Neural progenitor cell (in vitro differentiated cells): Measurements from ENCODE around the gene SASH3. TPM values are rescaled to one million over a fixed set of nuclear protein-coding genes. Genes with fewer than 3 reads are reported as not detected.
A peak's percentile ranks its signal among the peaks of the same experiment; 100 is the strongest.

Experiments used
- DNase-seq: peaks from one replicate; pipeline ENCODE4 v3.0.0-alpha.2; 2016; ENCODE audit warnings: low spot score
- H2AFZ ChIP-seq: fragments of 200-600 bp; sonication (generic); replicated peaks from 2 replicates; pipeline ENCODE4 v1.6.1; 2016; ENCODE audit warnings: antibody characterized with exemption
- H3F3A ChIP-seq: fragments of 200-600 bp; sonication (generic); 2 replicates; pipeline ENCODE4 v1.6.1; 2016; ENCODE audit warnings: antibody characterized with exemption, low read depth
- H3K27ac ChIP-seq: fragments of 200-600 bp; sonication (generic); 2 replicates; pipeline ENCODE4 v1.5.1; 2016; ENCODE audit warnings: mild to moderate bottlenecking
- H3K27me3 ChIP-seq: fragments of 200-600 bp; sonication (generic); 2 replicates; pipeline ENCODE4 v1.6.1; 2016; ENCODE audit warnings: mild to moderate bottlenecking, moderate library complexity
- H3K36me3 ChIP-seq: fragments of 200-600 bp; sonication (generic); 2 replicates; pipeline ENCODE4 v1.5.1; 2016
- H3K4me1 ChIP-seq: fragments of 200-600 bp; sonication (generic); 2 replicates; pipeline ENCODE4 v1.6.1; 2016; ENCODE audit warnings: mixed run types
- H3K4me2 ChIP-seq: fragments of 200-600 bp; sonication (generic); 2 replicates; pipeline ENCODE4 v1.6.1; 2016
- H3K4me3 ChIP-seq: fragments of 200-600 bp; sonication (generic); 2 replicates; pipeline ENCODE4 v1.5.1; 2016
- H3K79me2 ChIP-seq: fragments of 200-600 bp; sonication (generic); 2 replicates; pipeline ENCODE4 v1.6.1; 2016; ENCODE audit warnings: low read depth
- H3K9ac ChIP-seq: fragments of 200-600 bp; sonication (generic); 2 replicates; pipeline ENCODE4 v1.6.1; 2016
- H3K9me3 ChIP-seq: fragments of 200-600 bp; sonication (generic); 2 replicates; pipeline ENCODE4 v1.5.1; 2016; ENCODE audit warnings: low read depth
- H4K20me1 ChIP-seq: fragments of 200-600 bp; sonication (generic); 2 replicates; pipeline ENCODE4 v1.6.1; 2016; ENCODE audit warnings: low read depth
- H3K27ac Mint-ChIP-seq: 3 replicates; pipeline ENCODE4 v1.8.0; 2021; ENCODE audit warnings: mixed read lengths
- H3K27me3 Mint-ChIP-seq: 2 replicates; pipeline ENCODE4 v1.8.0; 2022; ENCODE audit warnings: low read depth, mild to moderate bottlenecking, inconsistent platforms, moderate library complexity, mixed read lengths; ENCODE audit not compliant: insufficient read depth
- H3K36me3 Mint-ChIP-seq: 3 replicates; pipeline ENCODE4 v1.8.0; 2021; ENCODE audit warnings: mixed read lengths
- H3K4me1 Mint-ChIP-seq: 3 replicates; pipeline ENCODE4 v1.8.0; 2021; ENCODE audit warnings: mixed read lengths
- H3K4me3 Mint-ChIP-seq: 3 replicates; pipeline ENCODE4 v1.8.0; 2021; ENCODE audit warnings: mild to moderate bottlenecking, moderate library complexity, mixed read lengths
- H3K9me3 Mint-ChIP-seq: 3 replicates; pipeline ENCODE4 v1.8.0; 2020; ENCODE audit warnings: mixed read lengths
- EZH2 ChIP-seq: fragments of 200-600 bp; sonication (generic); IDR thresholded peaks from 2 replicates; pipeline ENCODE4 v1.6.1; 2017; ENCODE audit warnings: antibody characterized with exemption, mild to moderate bottlenecking, moderate library complexity
- EZH2phosphoT487 ChIP-seq: fragments of 200-600 bp; sonication (generic); IDR thresholded peaks from 2 replicates; pipeline ENCODE4 v1.6.1; 2017; ENCODE audit warnings: antibody characterized with exemption
- total RNA-seq: library from RNA; depleted of rRNA; stranded (reverse); fragments of >200 nt; gene quantifications from 2 replicates; pipeline ENCODE4 v1.2.3, GENCODE V29; 2015; ENCODE audit warnings: low replicate concordance
- TF ChIP-seq, protein P1 (sequence below): fragments of 200-600 bp; sonication (generic); IDR thresholded peaks from 2 replicates; pipeline ENCODE4 v1.5.1; 2017; ENCODE audit warnings: antibody characterized with exemption, mild to moderate bottlenecking

The SASH3 gene
- total RNA-seq, 1 donor from 2014 or later, result not detected

DNA sequence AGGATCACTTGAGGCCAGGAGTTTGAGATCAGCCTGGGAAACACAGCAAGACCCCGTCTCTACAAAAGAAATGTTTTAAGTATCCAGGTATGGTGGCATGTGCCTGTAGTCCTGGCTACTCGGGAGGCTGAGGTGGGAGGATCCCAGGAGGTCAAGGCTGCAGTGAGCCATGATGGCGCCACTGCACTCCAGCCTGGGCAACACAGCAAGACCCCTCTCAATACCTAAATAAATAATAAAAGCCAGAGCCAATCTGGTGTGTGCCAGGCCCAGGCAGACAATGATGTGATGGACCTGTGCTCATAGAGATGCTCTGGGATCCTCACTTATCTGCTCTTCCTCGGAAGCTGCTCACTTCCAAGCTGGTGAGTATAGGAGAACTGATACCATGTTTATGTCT is 18.2 kb upstream of the SASH3 start:
- H3K79me2 ChIP-seq, result no peaks in the 10 kb centered on the region
- H3K4me3 Mint-ChIP-seq, result no peak overlapping the region
- no peak for TF ChIP-seq EZH2
- no peak for TF ChIP-seq EZH2phosphoT487
- TF ChIP-seq, protein P1, sequence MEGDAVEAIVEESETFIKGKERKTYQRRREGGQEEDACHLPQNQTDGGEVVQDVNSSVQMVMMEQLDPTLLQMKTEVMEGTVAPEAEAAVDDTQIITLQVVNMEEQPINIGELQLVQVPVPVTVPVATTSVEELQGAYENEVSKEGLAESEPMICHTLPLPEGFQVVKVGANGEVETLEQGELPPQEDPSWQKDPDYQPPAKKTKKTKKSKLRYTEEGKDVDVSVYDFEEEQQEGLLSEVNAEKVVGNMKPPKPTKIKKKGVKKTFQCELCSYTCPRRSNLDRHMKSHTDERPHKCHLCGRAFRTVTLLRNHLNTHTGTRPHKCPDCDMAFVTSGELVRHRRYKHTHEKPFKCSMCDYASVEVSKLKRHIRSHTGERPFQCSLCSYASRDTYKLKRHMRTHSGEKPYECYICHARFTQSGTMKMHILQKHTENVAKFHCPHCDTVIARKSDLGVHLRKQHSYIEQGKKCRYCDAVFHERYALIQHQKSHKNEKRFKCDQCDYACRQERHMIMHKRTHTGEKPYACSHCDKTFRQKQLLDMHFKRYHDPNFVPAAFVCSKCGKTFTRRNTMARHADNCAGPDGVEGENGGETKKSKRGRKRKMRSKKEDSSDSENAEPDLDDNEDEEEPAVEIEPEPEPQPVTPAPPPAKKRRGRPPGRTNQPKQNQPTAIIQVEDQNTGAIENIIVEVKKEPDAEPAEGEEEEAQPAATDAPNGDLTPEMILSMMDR, result no peak
- H3K9me3 ChIP-seq, result no peaks in the 10 kb centered on the region
- peaks cover 1% of the 10 kb centered on the region for H3K9me3 Mint-ChIP-seq
- no peak overlapping the region for H3K27ac Mint-ChIP-seq
- no peak overlapping the region for H3K27ac ChIP-seq
- H3K36me3 ChIP-seq, result no peaks in the 10 kb centered on the region
- peaks cover 13% of the 10 kb centered on the region for H3K4me1 Mint-ChIP-seq
- no peak overlapping the region for H3K4me2 ChIP-seq
- peaks cover 5% of the 10 kb centered on the region for H3K27me3 Mint-ChIP-seq
- H4K20me1 ChIP-seq, result no peaks in the 10 kb centered on the region
- no peak overlapping the region for H3K4me3 ChIP-seq
- no peaks in the 10 kb centered on the region for H3K27me3 ChIP-seq
- H3K36me3 Mint-ChIP-seq, result no peaks in the 10 kb centered on the region
- no peaks in the 10 kb centered on the region for H3F3A ChIP-seq
- no peak for DNase-seq
- no peak overlapping the region for H2AFZ ChIP-seq
- H3K9ac ChIP-seq, result no peak overlapping the region
- no peaks in the 10 kb centered on the region for H3K4me1 ChIP-seq

- H3K36me3 ChIP-seq, result no peaks in the 10 kb centered on the region
- Mint-ChIP-seq H3K9me3 (peaks cover 2% of the 10 kb centered on the region), H3K4me3 (no peak overlapping the region), H3K27me3 (peaks cover 5% of the 10 kb centered on the region), H3K4me1 (peaks cover 13% of the 10 kb centered on the region), H3K36me3 (no peaks in the 10 kb centered on the region), H3K27ac (no peak overlapping the region)
- no peaks in the 10 kb centered on the region for H3K79me2 ChIP-seq
- H3K4me3 ChIP-seq, result no peak overlapping the region
- DNase-seq, result no peak
- no peaks in the 10 kb centered on the region for H3K9me3 ChIP-seq
- no peak overlapping the region for H3K9ac ChIP-seq
- H3K27me3 ChIP-seq, result no peaks in the 10 kb centered on the region
- no peaks in the 10 kb centered on the region for H3F3A ChIP-seq
- H3K4me1 ChIP-seq, result no peaks in the 10 kb centered on the region
- no peak overlapping the region for H2AFZ ChIP-seq
- no peak overlapping the region for H3K4me2 ChIP-seq
- no peaks in the 10 kb centered on the region for H4K20me1 ChIP-seq
- TF ChIP-seq EZH2, result no peak
- TF ChIP-seq EZH2phosphoT487, result no peak
- TF ChIP-seq, protein P1, result no peak
- H3K27ac ChIP-seq, result no peak overlapping the region
These were observed 17.3 kb upstream of the SASH3 start for GRCh38 chrX:129762448-129762847.

GRCh38 chrX:129763666-129764065 is 16.1 kb upstream of the SASH3 start:
- Mint-ChIP-seq H3K4me3 (no peak overlapping the region), H3K36me3 (no peaks in the 10 kb centered on the region), H3K27ac (no peak overlapping the region), H3K27me3 (peaks cover 4% of the 10 kb centered on the region), H3K9me3 (peaks cover 2% of the 10 kb centered on the region), H3K4me1 (peaks cover 13% of the 10 kb centered on the region)
- H2AFZ ChIP-seq, result no peak overlapping the region
- H3K36me3 ChIP-seq, result no peaks in the 10 kb centered on the region
- DNase-seq, result no peak
- H3K79me2 ChIP-seq, result no peaks in the 10 kb centered on the region
- no peaks in the 10 kb centered on the region for H3F3A ChIP-seq
- TF ChIP-seq EZH2, result no peak
- TF ChIP-seq, protein P1, result no peak
- no peak for TF ChIP-seq EZH2phosphoT487
- no peaks in the 10 kb centered on the region for H3K4me1 ChIP-seq
- H3K4me2 ChIP-seq, result no peak overlapping the region
- H3K9me3 ChIP-seq, result no peaks in the 10 kb centered on the region
- H3K27me3 ChIP-seq, result no peaks in the 10 kb centered on the region
- no peak overlapping the region for H3K9ac ChIP-seq
- H3K27ac ChIP-seq, result no peak overlapping the region
- no peak overlapping the region for H3K4me3 ChIP-seq
- H4K20me1 ChIP-seq, result no peaks in the 10 kb centered on the region

DNA sequence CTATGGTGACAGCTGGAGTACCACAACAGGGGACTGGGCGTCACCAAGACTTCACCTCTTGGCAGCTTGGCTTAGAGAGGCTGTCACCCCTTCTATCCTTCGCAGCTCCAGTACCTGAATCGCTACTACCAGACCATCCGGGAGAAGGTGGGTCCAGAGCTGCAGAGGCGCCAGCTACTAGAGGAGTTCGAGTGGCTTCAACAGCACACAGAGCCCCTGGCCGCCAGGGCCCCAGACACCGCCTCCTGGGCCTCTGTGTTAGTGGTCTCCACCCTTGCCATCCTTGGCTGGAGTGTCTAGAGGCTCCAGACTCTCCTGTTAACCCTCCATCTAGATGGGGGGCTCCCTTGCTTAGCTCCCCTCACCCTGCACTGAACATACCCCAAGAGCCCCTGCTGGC is 11.6 kb upstream of the SASH3 start:
- no peaks in the 10 kb centered on the region for H3F3A ChIP-seq
- H3K9me3 ChIP-seq, result no peaks in the 10 kb centered on the region
- peaks cover 3% of the 10 kb centered on the region for H3K27me3 Mint-ChIP-seq
- H3K4me1 ChIP-seq, result no peaks in the 10 kb centered on the region
- no peaks in the 10 kb centered on the region for H3K36me3 ChIP-seq
- H4K20me1 ChIP-seq, result no peaks in the 10 kb centered on the region
- H3K36me3 Mint-ChIP-seq, result no peaks in the 10 kb centered on the region
- no peaks in the 10 kb centered on the region for H3K79me2 ChIP-seq
- H3K27ac Mint-ChIP-seq, result peak overlapping the region; percentile 63
- H3K27me3 ChIP-seq, result no peaks in the 10 kb centered on the region
- no peak overlapping the region for H3K4me3 Mint-ChIP-seq
- no peak overlapping the region for H3K9ac ChIP-seq
- TF ChIP-seq EZH2phosphoT487, result no peak
- no peak for TF ChIP-seq EZH2
- TF ChIP-seq, protein P1, result no peak
- no peak overlapping the region for H3K4me2 ChIP-seq
- H3K4me1 Mint-ChIP-seq, result peaks cover 4% of the 10 kb centered on the region
- H2AFZ ChIP-seq, result no peak overlapping the region
- no peak overlapping the region for H3K27ac ChIP-seq
- no peak overlapping the region for H3K4me3 ChIP-seq
- peaks cover 2% of the 10 kb centered on the region for H3K9me3 Mint-ChIP-seq
- no peak for DNase-seq
